Testis (tissue), 3 donors: ENCODE results near the gene MAGI1. TPM values are rescaled to one million over a fixed set of nuclear protein-coding genes. Genes with fewer than 3 reads are reported as not detected.

Experiments used
- DNase-seq: peaks from one replicate; pipeline ENCODE4 v3.0.0-alpha.2; 2019
- H3K27ac ChIP-seq, 2 donors: fragments of 200-600 bp; sonication (generic); one replicate each; pipeline ENCODE4 v1.5.1; 2019
- H3K27me3 ChIP-seq: fragments of 200-600 bp; sonication (generic); one replicate; pipeline ENCODE4 v1.5.1; 2019
- H3K36me3 ChIP-seq: fragments of 200-600 bp; sonication (generic); one replicate; pipeline ENCODE4 v1.5.1; 2017; ENCODE audit warnings: low read depth; ENCODE audit errors: missing control alignments
- H3K4me1 ChIP-seq: fragments of 200-600 bp; sonication (generic); one replicate; pipeline ENCODE4 v1.5.1; 2019
- H3K4me3 ChIP-seq, 2 donors: fragments of 200-600 bp; sonication (generic); one replicate each; pipeline ENCODE4 v1.5.1; 2017 to 2019
- H3K9me3 ChIP-seq: fragments of 200-600 bp; sonication (generic); one replicate; pipeline ENCODE4 v1.5.1; 2017
- CTCF ChIP-seq, 3 experiments: fragments of 450-650 bp in 2 of 3; fragments of 200-600 bp in 1 of 3; sonication (generic) in 1 of 3; IDR thresholded peaks; one replicate each; pipeline ENCODE4 v1.5.1; 2016 to 2019; ENCODE audit warnings: antibody characterized with exemption in 3 of 3, mild to moderate bottlenecking in 2 of 3, moderate library complexity in 1 of 3
- POLR2A ChIP-seq: fragments of 450-650 bp; IDR thresholded peaks from one replicate; pipeline ENCODE4 v1.6.1; 2017; ENCODE audit warnings: antibody characterized with exemption, mild to moderate bottlenecking, moderate library complexity
- WGBS, 2 donors: methylation state at CpG; one replicate each; pipeline ENCODE4 v1.1.5; 2018; 5-methylcytosine and 5-hydroxymethylcytosine counted together
- intact Hi-C: fragments of 100-400 bp; cut with DNase I; formaldehyde crosslinking; loops from one replicate; pipeline ENCODE4 v1.15.1; 2023; ENCODE audit warnings: low total_unique reads
- polyA plus RNA-seq: library from polyadenylated mRNA; stranded (reverse); fragments of 350-450 nt; fragmentation: Illumina TruSeq; extraction: RNeasy Lipid Tissue Mini Kit (QIAGEN cat#74804); gene quantifications from one replicate; pipeline ENCODE4 v1.2.3, GENCODE V29; 2014; ENCODE audit warnings: low read depth, low replicate concordance; ENCODE audit not compliant: insufficient read depth
- total RNA-seq, 2 donors: library from RNA; depleted of rRNA; stranded (reverse); fragments of >200 nt; gene quantifications; one replicate each; pipeline ENCODE4 v1.2.3, GENCODE V29; 2016

MAGI1 gene
- total and polyA plus RNA-seq, 3 donors from 2014 or later = 55.4 to 60.4 (median 56.1) TPM

GRCh38 chr3:65717676-65718346 lies 320.9 kb downstream of the MAGI1 start:
- Histone ChIP-seq H3K27me3 (no peaks in the 10 kb centered on the region), H3K9me3 (no peaks in the 10 kb centered on the region), H3K36me3 (no peaks in the 10 kb centered on the region), H3K4me1 (no peaks in the 10 kb centered on the region), H3K27ac (no peak overlapping the region), H3K4me3 (no peak overlapping the region)
- 74 to 90% methylated on average over 4 of the region's 4 CpGs for WGBS, 2 donors
- TF ChIP-seq CTCF (IDR thresholded peaks at IDR 0.05) = no peak
- TF ChIP-seq POLR2A = no peak
- intact Hi-C loops = no loop called here
- DNase-seq = no peak

- WGBS, 2 donors = 66 to 71% methylated on average over 4 of the region's 4 CpGs
- H3K36me3 ChIP-seq = no peaks in the 10 kb centered on the region
- no peak overlapping the region for H3K27ac ChIP-seq
- no peak overlapping the region for H3K4me3 ChIP-seq
- intact Hi-C loops = no loop called here
- TF ChIP-seq CTCF (IDR thresholded peaks at IDR 0.05) = no peak
- TF ChIP-seq POLR2A = no peak
- DNase-seq = no peak
- H3K4me1 ChIP-seq = no peaks in the 10 kb centered on the region
- H3K27me3 ChIP-seq = no peaks in the 10 kb centered on the region
- no peaks in the 10 kb centered on the region for H3K9me3 ChIP-seq
These were observed 322.5 kb downstream of the MAGI1 start for GRCh38 chr3:65716071-65716751.

GRCh38 chr3:65714134-65714533 lies 324.6 kb downstream of the MAGI1 start:
- WGBS, 2 donors = 49 to 56% methylated on average over 6 of the region's 6 CpGs
- H3K36me3 ChIP-seq = no peaks in the 10 kb centered on the region
- intact Hi-C loops = no loop called here
- DNase-seq = peak; percentile 62
- TF ChIP-seq CTCF (IDR thresholded peaks at IDR 0.05) = no peak
- no peak for TF ChIP-seq POLR2A
- no peaks in the 10 kb centered on the region for H3K4me1 ChIP-seq
- H3K4me3 ChIP-seq = no peak overlapping the region
- H3K27ac ChIP-seq = no peak overlapping the region
- no peaks in the 10 kb centered on the region for H3K27me3 ChIP-seq
- H3K9me3 ChIP-seq = no peaks in the 10 kb centered on the region

GRCh38 chr3:65713016-65713415 lies 325.7 kb downstream of the MAGI1 start:
- Histone ChIP-seq H3K36me3 (no peaks in the 10 kb centered on the region), H3K27ac (no peak overlapping the region), H3K4me3 (no peak overlapping the region), H3K27me3 (no peaks in the 10 kb centered on the region), H3K9me3 (no peaks in the 10 kb centered on the region), H3K4me1 (no peaks in the 10 kb centered on the region)
- WGBS, 2 donors = 43 to 45% methylated on average over 1 of the region's 1 CpG
- no peak for TF ChIP-seq POLR2A
- TF ChIP-seq CTCF (IDR thresholded peaks at IDR 0.05) = no peak
- intact Hi-C loops = no loop called here
- DNase-seq = no peak

- no peak overlapping the region for H3K27ac ChIP-seq
- 61 to 63% methylated on average over 5 of the region's 5 CpGs for WGBS, 2 donors
- H3K9me3 ChIP-seq = no peaks in the 10 kb centered on the region
- no peak overlapping the region for H3K4me3 ChIP-seq
- TF ChIP-seq POLR2A = no peak
- TF ChIP-seq CTCF (IDR thresholded peaks at IDR 0.05) = no peak
- no peaks in the 10 kb centered on the region for H3K4me1 ChIP-seq
- H3K27me3 ChIP-seq = no peaks in the 10 kb centered on the region
- intact Hi-C loops = no loop called here
- no peaks in the 10 kb centered on the region for H3K36me3 ChIP-seq
- DNase-seq = no peak
These were observed 326.6 kb downstream of the MAGI1 start for GRCh38 chr3:65712140-65712539.
